DOHH2 (cell line): ENCODE results near the gene DCUN1D3.

Source experiments
- H3F3A ChIP-seq: fragments of 200-600 bp; sonication (generic), shearing (Covaris generic); 2 replicates; pipeline ENCODE4 v1.6.0; 2016; ENCODE audit warnings: antibody characterized with exemption, mild to moderate bottlenecking; ENCODE audit not compliant: control insufficient read depth, insufficient read depth
- H3K27ac ChIP-seq: fragments of 200-600 bp; sonication (generic); 2 replicates; pipeline ENCODE4 v1.5.1; 2014; ENCODE audit warnings: low read depth, mild to moderate bottlenecking, low read length, moderate library complexity
- H3K27me3 ChIP-seq: fragments of 200-600 bp; sonication (generic); 2 replicates; pipeline ENCODE4 v1.6.1; 2014; ENCODE audit warnings: mild to moderate bottlenecking, low read length, mixed read lengths; ENCODE audit not compliant: control insufficient read depth
- H3K36me3 ChIP-seq: fragments of 200-600 bp; sonication (generic); 2 replicates; pipeline ENCODE4 v1.6.1; 2014; ENCODE audit warnings: mild to moderate bottlenecking, low read length, moderate library complexity, mixed read lengths; ENCODE audit not compliant: control insufficient read depth
- H3K4me1 ChIP-seq: fragments of 200-600 bp; sonication (generic); 2 replicates; pipeline ENCODE4 v1.6.1; 2014; ENCODE audit warnings: mild to moderate bottlenecking, low read length, mixed read lengths; ENCODE audit not compliant: control insufficient read depth
- H3K4me2 ChIP-seq: fragments of 200-600 bp; sonication (generic); 2 replicates; pipeline ENCODE4 v1.6.0; 2014; ENCODE audit warnings: mild to moderate bottlenecking, low read length, moderate library complexity
- H3K4me3 ChIP-seq: fragments of 200-600 bp; sonication (generic); 2 replicates; pipeline ENCODE4 v1.5.1; 2014; ENCODE audit warnings: mild to moderate bottlenecking, low read length, mixed read lengths
- H3K79me2 ChIP-seq: fragments of 200-600 bp; sonication (generic); 2 replicates; pipeline ENCODE4 v1.6.1; 2014; ENCODE audit warnings: mild to moderate bottlenecking, low read length, mixed read lengths; ENCODE audit not compliant: control insufficient read depth
- H3K9me2 ChIP-seq: fragments of 200-600 bp; sonication (generic); replicated peaks from 2 replicates; pipeline ENCODE4 v1.6.1; 2014; ENCODE audit warnings: mild to moderate bottlenecking, low read length, mixed read lengths; ENCODE audit not compliant: control insufficient read depth
- H3K9me3 ChIP-seq: fragments of 200-600 bp; sonication (generic); 2 replicates; pipeline ENCODE4 v1.6.1; 2014; ENCODE audit warnings: antibody characterized with exemption, low read length, mixed read lengths; ENCODE audit not compliant: control insufficient read depth, insufficient read depth
- H4K20me1 ChIP-seq: fragments of 200-600 bp; sonication (generic); 2 replicates; pipeline ENCODE4 v1.6.0; 2014; ENCODE audit warnings: low read depth, mild to moderate bottlenecking, antibody characterized with exemption, low read length, moderate library complexity; ENCODE audit not compliant: control insufficient read depth, insufficient read depth
- CTCF ChIP-seq: fragments of 200-600 bp; sonication (generic); IDR thresholded peaks from one replicate; pipeline ENCODE4 v1.5.1; 2014; ENCODE audit warnings: antibody characterized with exemption, mild to moderate bottlenecking, low read depth, low read length; ENCODE audit not compliant: poor library complexity, severe bottlenecking
- EZH2phosphoT487 ChIP-seq: fragments of 200-600 bp; sonication (generic); IDR thresholded peaks from 2 replicates; pipeline ENCODE4 v1.6.1; 2017; ENCODE audit warnings: borderline replicate concordance, mild to moderate bottlenecking, antibody characterized with exemption, low read length, moderate library complexity, mixed read lengths

Gene DCUN1D3

GRCh38 chr16:20925751-20926150 is 25.6 kb upstream of the DCUN1D3 start:
- Histone ChIP-seq H3K36me3 (peaks cover 9% of the 10 kb centered on the region; the same call in 1 of the 2 replicates), H3K4me3 (no peak overlapping the region), H4K20me1 (no peaks in the 10 kb centered on the region), H3K9me3 (no peaks in the 10 kb centered on the region), H3K79me2 (no peaks in the 10 kb centered on the region), H3K27ac (no peak overlapping the region), H3F3A (no peaks in the 10 kb centered on the region), H3K4me2 (no peak overlapping the region), H3K9me2 (no peaks in the 10 kb centered on the region), H3K27me3 (no peaks in the 10 kb centered on the region), H3K4me1 (no peaks in the 10 kb centered on the region)
- TF ChIP-seq EZH2phosphoT487 (no peak), CTCF (no peak)

GRCh38 chr16:20923876-20924275 is 23.7 kb upstream of the DCUN1D3 start:
- no peaks in the 10 kb centered on the region for H3K9me2 ChIP-seq
- TF ChIP-seq CTCF (no peak), EZH2phosphoT487 (no peak)
- H3K27me3 ChIP-seq, result no peaks in the 10 kb centered on the region
- no peaks in the 10 kb centered on the region for H3K4me1 ChIP-seq
- H3K4me3 ChIP-seq, result no peak overlapping the region
- H3K79me2 ChIP-seq, result no peaks in the 10 kb centered on the region
- no peaks in the 10 kb centered on the region for H4K20me1 ChIP-seq
- no peaks in the 10 kb centered on the region for H3F3A ChIP-seq
- peaks cover 14% of the 10 kb centered on the region for H3K36me3 ChIP-seq
- H3K27ac ChIP-seq, result no peak overlapping the region
- no peak overlapping the region for H3K4me2 ChIP-seq
- H3K9me3 ChIP-seq, result no peaks in the 10 kb centered on the region

- Histone ChIP-seq H3K4me2 (no peak overlapping the region), H4K20me1 (no peaks in the 10 kb centered on the region), H3K4me3 (no peak overlapping the region), H3K9me2 (no peaks in the 10 kb centered on the region), H3K9me3 (no peaks in the 10 kb centered on the region), H3F3A (no peaks in the 10 kb centered on the region), H3K27ac (no peak overlapping the region), H3K27me3 (no peaks in the 10 kb centered on the region), H3K36me3 (peaks cover 21% of the 10 kb centered on the region), H3K79me2 (peaks cover 8% of the 10 kb centered on the region), H3K4me1 (peaks cover 16% of the 10 kb centered on the region)
- TF ChIP-seq EZH2phosphoT487 (no peak), CTCF (no peak)
Observed at GRCh38 chr16:20920799-20921198, 20.6 kb upstream of the DCUN1D3 start.

GRCh38 chr16:20920091-20920490 is 19.9 kb upstream of the DCUN1D3 start:
- H3K36me3 ChIP-seq, result peaks cover 19% of the 10 kb centered on the region
- H3K79me2 ChIP-seq, result peaks cover 8% of the 10 kb centered on the region
- TF ChIP-seq EZH2phosphoT487, result no peak
- no peak for TF ChIP-seq CTCF
- no peaks in the 10 kb centered on the region for H3K27me3 ChIP-seq
- peaks cover 22% of the 10 kb centered on the region for H3K4me1 ChIP-seq
- peaks cover 4% of the 10 kb centered on the region for H3F3A ChIP-seq
- no peak overlapping the region for H3K4me2 ChIP-seq
- no peaks in the 10 kb centered on the region for H3K9me3 ChIP-seq
- H3K4me3 ChIP-seq, result no peak overlapping the region
- H4K20me1 ChIP-seq, result no peaks in the 10 kb centered on the region
- H3K27ac ChIP-seq, result no peak overlapping the region
- H3K9me2 ChIP-seq, result no peaks in the 10 kb centered on the region
